ENCODE measurements around the gene TCIRG1.
"Not testable (repeated sequence)": the region's sequence is repeated elsewhere in the genome, so short reads cannot be mapped to it uniquely, and the experiment has no call there.

The TCIRG1 gene

DNA sequence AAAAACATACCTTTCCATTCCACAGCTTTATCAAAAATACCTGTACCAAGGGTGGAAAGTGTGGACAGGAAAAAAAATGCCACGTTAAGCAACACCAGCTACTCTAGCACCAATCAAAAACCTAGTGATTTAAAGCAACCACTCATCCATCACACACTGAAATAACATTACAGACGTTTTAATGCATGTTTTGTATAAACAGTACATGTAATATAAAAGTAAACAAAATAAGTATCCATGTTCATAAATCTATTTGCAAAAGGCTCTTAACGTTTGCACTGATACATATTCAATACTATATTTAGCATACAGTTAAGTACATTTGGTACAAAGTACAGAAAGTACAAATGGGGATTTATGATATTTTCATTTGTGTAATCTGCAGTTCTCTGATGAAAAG, 43.7 kb downstream of the TCIRG1 start:
- no peak for DNase-seq

- no peak for DNase-seq
Observed at GRCh38 chr11:68083517-68083916, 44.7 kb downstream of the TCIRG1 start.

GRCh38 chr11:68089679-68090078, 50.9 kb downstream of the TCIRG1 start:
- DNase-seq, result no peak

- DNase-seq, result no peak
Observed at GRCh38 chr11:68090287-68090686, 51.5 kb downstream of the TCIRG1 start.

DNA sequence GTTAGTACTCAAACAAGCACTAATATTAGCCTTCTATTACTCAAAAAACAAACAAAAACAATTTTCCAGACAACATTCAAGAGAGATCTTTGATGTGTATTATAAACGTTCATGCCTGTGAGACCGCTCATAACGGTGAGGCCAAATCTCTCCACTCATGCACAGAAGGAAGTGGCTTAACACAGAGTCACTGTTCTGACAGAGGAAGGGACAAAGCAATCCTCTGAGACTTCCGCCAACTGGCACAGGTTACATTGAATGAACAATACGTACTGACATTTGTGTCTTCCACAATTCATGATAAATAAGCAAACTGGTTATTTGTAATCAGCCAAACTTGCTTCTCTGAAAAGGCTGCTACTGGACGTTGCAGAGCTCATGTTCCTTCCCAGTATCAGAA, 51.9 kb downstream of the TCIRG1 start:
- DNase-seq, result peak in 26 of 51 donors; percentile 15 to 80 (median 50)

DNA sequence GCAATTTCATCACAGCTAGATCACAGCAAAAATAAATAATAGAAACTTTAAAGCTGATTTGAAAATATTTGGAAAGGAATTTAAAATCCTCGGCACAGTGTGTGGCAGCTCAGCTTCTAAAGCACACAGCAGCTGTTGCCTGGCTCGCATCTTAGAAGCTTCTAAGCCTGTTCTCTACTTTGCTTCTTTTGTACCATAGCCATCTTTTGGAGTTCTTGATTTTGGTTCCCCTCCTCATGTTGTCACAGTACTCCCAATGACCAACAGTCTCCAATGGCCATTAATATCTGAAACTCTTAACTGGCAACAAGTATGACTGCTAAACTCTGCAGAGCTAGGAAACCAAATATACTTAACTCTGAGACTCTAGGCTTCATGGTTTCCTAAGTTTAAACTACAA, 53.6 kb downstream of the TCIRG1 start:
- DNase-seq, result peak in 1 of 51 donors; percentile 16

DNA sequence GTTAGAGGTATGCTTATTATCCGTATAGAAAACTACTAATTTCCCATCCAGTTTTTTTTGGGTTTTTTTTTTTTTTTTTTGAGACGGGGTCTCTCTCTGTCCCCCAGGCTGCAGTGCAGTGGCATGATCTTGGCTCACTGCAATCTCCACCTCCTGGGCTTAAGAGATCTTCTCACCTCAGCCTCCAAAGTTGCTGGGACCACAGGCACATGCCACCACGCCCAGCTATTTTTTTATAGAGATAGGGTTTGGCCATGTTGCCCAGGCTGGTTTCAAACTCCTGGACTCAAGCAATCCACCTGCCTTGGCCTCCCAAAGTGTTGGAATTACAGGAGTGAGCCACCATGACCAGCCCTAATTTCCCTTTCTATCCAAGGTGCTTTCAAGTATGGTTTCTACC, 54.1 kb downstream of the TCIRG1 start:
- DNase-seq, result not testable (repeated sequence)

DNA sequence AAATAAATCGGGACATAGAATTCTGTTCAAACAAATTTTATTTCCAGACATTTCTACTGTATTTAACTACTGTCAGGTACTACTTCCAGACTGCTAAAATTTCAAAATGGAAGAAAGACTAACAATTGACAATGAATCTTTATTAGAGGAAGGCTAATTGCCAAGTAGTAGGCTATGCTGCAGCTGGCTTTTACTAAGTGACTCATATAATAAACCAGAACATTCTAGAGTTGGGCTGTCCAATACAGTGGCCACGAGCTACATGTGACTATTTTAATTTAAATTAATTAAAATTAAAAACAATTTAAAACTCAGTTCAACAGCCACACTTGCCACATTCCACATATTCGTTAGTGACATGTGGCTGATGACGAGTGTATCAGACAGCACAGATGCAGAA, 54.7 kb downstream of the TCIRG1 start:
- DNase-seq, result peak in 3 of 51 donors; percentile 13 to 33 (median 26)

GRCh38 chr11:68096962-68097361, 58.1 kb downstream of the TCIRG1 start:
- DNase-seq, result no peak

DNA sequence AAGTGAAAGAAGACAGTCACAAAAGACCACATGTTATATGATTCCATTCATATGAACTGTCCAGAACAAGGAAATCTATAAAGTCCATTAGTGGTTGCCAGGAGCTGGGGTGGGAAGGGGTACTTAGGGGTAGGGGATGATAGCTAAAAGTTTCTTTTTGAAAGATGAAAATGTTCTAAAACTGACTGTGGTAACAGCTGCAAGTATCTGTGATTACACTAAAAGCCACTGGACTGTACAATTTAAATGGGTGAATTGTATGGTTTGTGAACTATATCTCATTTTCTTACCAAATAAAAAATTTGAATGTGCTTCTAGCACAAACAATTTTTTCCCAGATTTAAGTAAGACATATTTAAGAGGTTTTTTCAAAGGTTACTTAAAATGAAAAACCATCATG, 60.2 kb downstream of the TCIRG1 start:
- DNase-seq, result no peak

- DNase-seq, result peak in 4 of 51 donors; percentile 11 to 30 (median 27)
Observed at GRCh38 chr11:68099474-68100405, 60.9 kb downstream of the TCIRG1 start.
